HEK293 (cell line): ENCODE results near the gene ERBB4.

Experiments
- CTCF ChIA-PET: fragments of 350-600 bp; formaldehyde crosslinking; extraction: SDS; loops from one replicate; lab custom pipeline; 2021; ENCODE audit warnings: antibody characterized with exemption; lab: Yijun Ruan, JAX
- POLR2A ChIA-PET: fragments of 300-600 bp; formaldehyde crosslinking; extraction: SDS; loops from one replicate; lab custom pipeline; 2020; ENCODE audit warnings: antibody characterized with exemption, inconsistent platforms; lab: Yijun Ruan, JAX
- H3K27ac ChIP-seq: fragments of 200-500 bp; sonication (Bioruptor generic); 2 replicates; pipeline ENCODE4 v1.5.1; 2014; ENCODE audit warnings: low read depth, low read length, control low read depth, inconsistent platforms; ENCODE audit errors: extremely low read depth
- H3K36me3 ChIP-seq, 2 experiments: fragments of 200-500 bp in 1 of 2; sonication (Bioruptor generic) in 1 of 2; 1 replicate in 1 of 2; 2 replicates in 1 of 2; pipeline ENCODE4 v1.5.1; 2014 to 2017; ENCODE audit warnings: inconsistent platforms in 2 of 2, low read length in 2 of 2; ENCODE audit not compliant: control insufficient read depth in 2 of 2, insufficient read depth in 1 of 2
- H3K4me1 ChIP-seq: fragments of 200-500 bp; sonication (Bioruptor generic); 2 replicates; pipeline ENCODE4 v1.5.1; 2014; ENCODE audit warnings: mild to moderate bottlenecking, low read length, inconsistent platforms; ENCODE audit not compliant: control insufficient read depth, insufficient read depth
- H3K4me3 ChIP-seq: 2 replicates; pipeline ENCODE4 v1.5.1; 2011; ENCODE audit warnings: low read depth, mild to moderate bottlenecking, control low read depth, low read length, moderate library complexity
- H3K9me3 ChIP-seq: fragments of 200-500 bp; sonication (Bioruptor generic); 2 replicates; pipeline ENCODE4 v1.5.1; 2014; ENCODE audit warnings: low read depth, low read length, inconsistent platforms; ENCODE audit not compliant: control insufficient read depth, insufficient read depth
- BCL11A ChIP-seq: fragments of 450-650 bp; formaldehyde crosslinking; IDR thresholded peaks from 2 replicates; pipeline ENCODE4 v1.5.1; 2016; ENCODE audit warnings: low read depth, missing biosample characterization, missing genetic modification characterization
- BCL11B ChIP-seq: fragments of 450-650 bp; formaldehyde crosslinking; IDR thresholded peaks from 2 replicates; pipeline ENCODE4 v1.5.1; 2016; ENCODE audit warnings: low read depth, missing biosample characterization, missing genetic modification characterization
- HOXC10 ChIP-seq: sonication (generic); formaldehyde crosslinking; IDR thresholded peaks from 2 replicates; pipeline ENCODE4 v1.8.1; 2023; ENCODE audit warnings: mild to moderate bottlenecking, missing genetic modification reagents
- KLF10 ChIP-seq: fragments of 450-650 bp; IDR thresholded peaks from 2 replicates; pipeline ENCODE4 v1.5.1; 2018; ENCODE audit warnings: missing biosample characterization, mild to moderate bottlenecking, missing genetic modification characterization
- MEIS1 ChIP-seq: sonication (generic); formaldehyde crosslinking; IDR thresholded peaks from 2 replicates; pipeline ENCODE4 v1.8.1; 2022; ENCODE audit warnings: missing genetic modification reagents, mild to moderate bottlenecking, borderline replicate concordance
- MYNN ChIP-seq: fragments of 450-650 bp; formaldehyde crosslinking; IDR thresholded peaks from 2 replicates; pipeline ENCODE4 v1.5.1; 2016; ENCODE audit warnings: missing biosample characterization, missing genetic modification characterization, borderline replicate concordance
- SP7 ChIP-seq: fragments of 450-650 bp; formaldehyde crosslinking; IDR thresholded peaks from 2 replicates; pipeline ENCODE4 v1.5.1; 2016; ENCODE audit warnings: missing biosample characterization, missing genetic modification characterization
- ZBTB10 ChIP-seq: fragments of 450-650 bp; formaldehyde crosslinking; IDR thresholded peaks from 2 replicates; pipeline ENCODE4 v1.5.1; 2016; ENCODE audit warnings: missing biosample characterization, missing genetic modification characterization
- ZBTB44 ChIP-seq: fragments of 450-650 bp; IDR thresholded peaks from 2 replicates; pipeline ENCODE4 v1.5.1; 2018; ENCODE audit warnings: missing biosample characterization, mild to moderate bottlenecking, missing genetic modification characterization
- ZFP41 ChIP-seq: fragments of 450-650 bp; formaldehyde crosslinking; IDR thresholded peaks from 2 replicates; pipeline ENCODE4 v1.5.1; 2016; ENCODE audit warnings: missing biosample characterization, missing genetic modification characterization, borderline replicate concordance
- ZIC2 ChIP-seq: fragments of 450-650 bp; formaldehyde crosslinking; IDR thresholded peaks from 2 replicates; pipeline ENCODE4 v1.5.1; 2016; ENCODE audit warnings: missing biosample characterization, missing genetic modification characterization
- ZNF112 ChIP-seq: fragments of 450-650 bp; formaldehyde crosslinking; IDR thresholded peaks from 2 replicates; pipeline ENCODE4 v1.5.0; 2017; ENCODE audit warnings: missing biosample characterization, missing genetic modification characterization
- ZNF121 ChIP-seq: fragments of 450-650 bp; formaldehyde crosslinking; IDR thresholded peaks from 2 replicates; pipeline ENCODE4 v1.5.1; 2016; ENCODE audit warnings: missing biosample characterization, missing genetic modification characterization
- ZNF132 ChIP-seq: fragments of 450-650 bp; formaldehyde crosslinking; IDR thresholded peaks from 2 replicates; pipeline ENCODE4 v1.5.1; 2017; ENCODE audit warnings: missing biosample characterization, missing genetic modification characterization, borderline replicate concordance
- ZNF133 ChIP-seq: fragments of 450-650 bp; formaldehyde crosslinking; IDR thresholded peaks from 2 replicates; pipeline ENCODE4 v1.5.1; 2016; ENCODE audit warnings: missing biosample characterization, missing genetic modification characterization
- ZNF214 ChIP-seq: fragments of 450-650 bp; formaldehyde crosslinking; IDR thresholded peaks from 2 replicates; pipeline ENCODE4 v1.5.1; 2017; ENCODE audit warnings: missing biosample characterization, mild to moderate bottlenecking, missing genetic modification characterization, borderline replicate concordance
- ZNF239 ChIP-seq: fragments of 450-650 bp; formaldehyde crosslinking; IDR thresholded peaks from 2 replicates; pipeline ENCODE4 v1.5.1; 2016; ENCODE audit warnings: missing biosample characterization, missing genetic modification characterization
- ZNF302 ChIP-seq: fragments of 450-650 bp; formaldehyde crosslinking; IDR thresholded peaks from 2 replicates; pipeline ENCODE4 v1.5.1; 2016; ENCODE audit warnings: missing biosample characterization, missing genetic modification characterization, low read depth
- ZNF335 ChIP-seq: fragments of 450-650 bp; formaldehyde crosslinking; conservative IDR thresholded peaks from 2 replicates; pipeline ENCODE4 v1.5.1; 2016; ENCODE audit warnings: missing biosample characterization, missing genetic modification characterization
- ZNF350 ChIP-seq: fragments of 450-650 bp; formaldehyde crosslinking; IDR thresholded peaks from 2 replicates; pipeline ENCODE4 v1.5.0; 2017; ENCODE audit warnings: missing biosample characterization, mild to moderate bottlenecking, missing genetic modification characterization
- ZNF549 ChIP-seq: fragments of 450-650 bp; IDR thresholded peaks from 2 replicates; pipeline ENCODE4 v1.5.1; 2018; ENCODE audit warnings: missing biosample characterization, missing genetic modification characterization, mild to moderate bottlenecking, inconsistent platforms, moderate library complexity
- ZNF621 ChIP-seq: fragments of 450-650 bp; formaldehyde crosslinking; IDR thresholded peaks from 2 replicates; pipeline ENCODE4 v1.5.1; 2017; ENCODE audit warnings: missing biosample characterization, missing genetic modification characterization
- ZNF639 ChIP-seq: fragments of 450-650 bp; formaldehyde crosslinking; IDR thresholded peaks from 2 replicates; pipeline ENCODE4 v1.5.1; 2016; ENCODE audit warnings: missing biosample characterization, missing genetic modification characterization
- ZNF654 ChIP-seq: fragments of 450-650 bp; formaldehyde crosslinking; IDR thresholded peaks from 2 replicates; pipeline ENCODE4 v1.5.1; 2016; ENCODE audit warnings: low read depth, missing biosample characterization, missing genetic modification characterization
- ZNF701 ChIP-seq: fragments of 450-650 bp; formaldehyde crosslinking; IDR thresholded peaks from 2 replicates; pipeline ENCODE4 v1.5.1; 2016; ENCODE audit warnings: missing biosample characterization, missing genetic modification characterization

ERBB4 gene

GRCh38 chr2:211591426-211591825 is 947.2 kb downstream of the ERBB4 start:
- Histone ChIP-seq H3K4me3 (no peak overlapping the region), H3K36me3 (no peaks in the 10 kb centered on the region), H3K4me1 (no peaks in the 10 kb centered on the region), H3K27ac (no peak overlapping the region), H3K9me3 (no peaks in the 10 kb centered on the region)
- ChIA-PET POLR2A (no interaction called here), CTCF (interaction anchor here (0.5 kb wide), 1 partner anchor 1187 kb away, joined by 3 read pairs; no protein-coding TSS in a partner anchor)
- TF ChIP-seq MEIS1 (CRISPR knock-in tag) (no peak), ZNF239 (tag by site-specific recombination) (no peak), BCL11B (tag by site-specific recombination) (no peak), ZNF302 (no peak), ZNF133 (tag by site-specific recombination) (no peak), KLF10 (tag by site-specific recombination) (no peak), ZNF701 (tag by site-specific recombination) (no peak), ZNF350 (tag by site-specific recombination) (no peak), ZNF639 (tag by site-specific recombination) (no peak), ZFP41 (no peak), ZNF132 (tag by site-specific recombination) (no peak), ZNF621 (tag by site-specific recombination) (no peak), ZIC2 (tag by site-specific recombination) (no peak), MYNN (tag by site-specific recombination) (no peak), BCL11A (tag by site-specific recombination) (no peak), ZNF549 (tag by site-specific recombination) (no peak), ZBTB10 (no peak), HOXC10 (CRISPR knock-in tag) (no peak), ZNF121 (no peak), ZNF335 (no peak)

- H3K4me1 ChIP-seq: no peaks in the 10 kb centered on the region; the same call in 1 of the 2 replicates
- H3K9me3 ChIP-seq: no peaks in the 10 kb centered on the region
- POLR2A ChIA-PET: no interaction called here
- H3K27ac ChIP-seq: no peak overlapping the region
- CTCF ChIA-PET: no interaction called here
- no peak overlapping the region for H3K4me3 ChIP-seq
- H3K36me3 ChIP-seq: no peaks in the 10 kb centered on the region
- TF ChIP-seq ZNF214 (tag by site-specific recombination) (no peak), ZNF639 (tag by site-specific recombination) (no peak), ZNF549 (tag by site-specific recombination) (no peak), ZBTB44 (no peak), MEIS1 (CRISPR knock-in tag) (no peak), ZNF112 (tag by site-specific recombination) (no peak), SP7 (tag by site-specific recombination) (no peak), ZNF654 (no peak), ZBTB10 (no peak)
These were observed 970.2 kb downstream of the ERBB4 start for GRCh38 chr2:211568439-211568838.
